NCI-H146 treated with DMSO at 0.1 percent for 48 hours (cell line): ENCODE data around the gene IL13.
"Not testable (repeated sequence)": the region's sequence is repeated elsewhere in the genome, so short reads cannot be mapped to it uniquely, and the experiment has no call there.

ENCODE experiments used
- DNase-seq: peaks from one replicate; lab custom pipeline; 2025; ENCODE audit not compliant: unreplicated experiment; lab: John Stamatoyannopoulos, UW

IL13 gene

GRCh38 chr5:132688536-132689339 is 30.8 kb downstream of the IL13 start:
- DNase-seq = no peak

- no peak for DNase-seq
Measured at GRCh38 chr5:132689513-132689912, 31.5 kb downstream of the IL13 start.

DNA sequence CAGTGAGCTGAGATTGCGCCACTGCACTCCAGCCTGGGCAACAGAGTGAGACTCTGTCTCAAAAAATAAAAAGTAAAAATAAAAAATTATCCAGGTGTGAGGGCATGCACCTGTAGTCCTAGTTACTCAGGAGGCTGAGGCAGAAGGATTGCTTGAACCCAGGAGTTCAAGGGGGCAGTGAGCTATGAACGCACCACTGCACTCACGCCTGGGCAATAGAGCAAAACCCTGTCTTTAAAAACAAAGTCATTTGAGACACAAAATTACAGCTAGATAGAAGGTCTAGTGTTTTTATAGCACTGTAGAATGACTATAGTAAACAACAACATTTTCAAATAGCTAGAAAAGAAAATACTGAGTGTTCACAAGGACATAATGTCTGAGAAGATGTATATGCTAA is 32.2 kb downstream of the IL13 start:
- DNase-seq = no peak

DNA sequence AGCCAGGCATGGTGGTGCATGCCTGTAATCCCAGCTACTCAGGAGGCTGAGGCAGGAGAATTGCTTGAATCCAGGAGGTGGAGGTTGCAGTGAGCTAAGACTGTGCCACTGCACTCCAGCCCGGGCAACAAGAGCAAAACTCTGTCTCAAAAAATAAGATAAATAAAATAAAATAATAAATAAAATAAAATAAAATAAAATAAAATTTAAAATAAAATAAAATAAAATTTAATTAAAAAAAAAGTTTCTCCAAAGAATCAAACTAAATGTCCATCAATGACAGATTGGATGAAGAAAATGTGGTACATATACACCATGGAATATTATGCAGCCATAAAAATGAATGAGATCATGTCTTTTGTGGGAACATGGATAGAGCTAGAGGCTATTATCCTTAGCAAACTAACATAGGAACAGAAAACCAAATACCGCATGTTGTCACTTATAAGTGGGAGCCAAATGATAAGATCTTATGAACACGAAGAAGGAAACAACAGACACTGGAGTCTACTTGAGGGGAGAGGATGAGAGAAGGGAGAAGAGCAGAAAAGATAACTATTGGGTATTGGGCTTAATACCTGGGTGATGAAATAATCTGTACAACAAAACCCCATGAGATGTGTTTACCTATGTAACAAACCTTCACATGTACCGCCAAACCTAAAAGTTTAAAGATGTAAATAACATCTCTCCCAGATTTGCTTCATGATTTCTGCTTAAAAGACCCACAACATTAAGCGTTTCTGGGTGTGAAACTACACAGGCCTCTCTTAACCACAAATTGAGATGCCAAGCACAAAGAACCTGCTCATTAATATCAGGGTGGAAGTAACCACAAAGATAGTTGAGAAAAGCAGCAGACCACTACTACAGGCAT is 34.0 kb downstream of the IL13 start:
- DNase-seq = not testable (repeated sequence)

GRCh38 chr5:132692632-132692967 is 34.6 kb downstream of the IL13 start:
- no peak for DNase-seq

- no peak for DNase-seq
Measured at GRCh38 chr5:132695956-132696355, 38.0 kb downstream of the IL13 start.

DNA sequence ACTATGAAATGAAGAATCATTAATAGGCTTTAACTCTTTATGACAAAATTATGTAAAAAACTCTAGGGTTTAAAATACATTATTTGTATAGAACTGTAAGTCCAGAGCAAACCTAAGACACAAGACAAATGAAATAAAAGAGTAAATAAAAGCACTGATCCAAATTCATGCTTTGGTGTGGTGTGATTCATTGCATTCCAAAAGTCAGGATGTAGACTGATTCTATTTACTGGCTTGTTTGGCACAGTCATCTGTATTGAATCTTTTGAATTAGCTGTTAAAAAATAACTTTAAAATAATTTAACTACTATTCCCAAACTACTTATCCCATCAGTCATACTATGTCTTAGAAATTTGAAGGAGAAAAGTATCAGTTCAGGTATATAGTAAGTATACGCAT is 46.9 kb downstream of the IL13 start:
- DNase-seq = no peak

DNA sequence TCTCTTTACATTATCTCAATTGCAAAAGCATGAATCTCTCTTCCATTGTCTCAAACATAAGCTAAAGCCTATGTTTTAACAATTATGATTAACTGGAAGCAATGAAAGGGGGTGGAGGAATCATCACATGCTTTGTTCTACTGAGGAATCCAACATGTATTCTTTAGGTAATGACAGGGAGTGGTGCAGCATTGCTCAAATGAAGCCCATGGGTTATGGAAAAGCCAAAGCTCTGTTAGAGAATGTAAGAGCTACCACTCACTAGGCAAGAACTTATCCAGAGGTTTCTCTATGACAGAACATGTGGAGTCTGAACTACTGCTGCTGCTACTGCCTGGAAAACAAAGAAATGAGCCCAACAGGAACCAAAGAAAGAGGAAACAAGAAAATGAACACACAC is 50.7 kb downstream of the IL13 start:
- no peak for DNase-seq
